ENCODE data around the gene CHRM2.
"Not testable (repeated sequence)": the region's sequence is repeated elsewhere in the genome, so short reads cannot be mapped to it uniquely, and the experiment has no call there.

The CHRM2 gene

GRCh38 chr7:136868496-136869000 is at the start of gene CHRM2:
Gene CHRM2, plus strand, starts transcription at chr7:136868652. Its CDS starts 146,214 bp downstream, at chr7:137014866.
- peak; percentile 69 for DNase-seq (ENCODE audit: low spot score)

- DNase-seq (ENCODE audit: low spot score), result not testable (repeated sequence)
These were observed 37.1 kb upstream of the CHRM2 start for GRCh38 chr7:136831398-136831797.

- DNase-seq (ENCODE audit: low spot score), result no peak
These were observed 22.5 kb upstream of the CHRM2 start for GRCh38 chr7:136845899-136846465.

DNA sequence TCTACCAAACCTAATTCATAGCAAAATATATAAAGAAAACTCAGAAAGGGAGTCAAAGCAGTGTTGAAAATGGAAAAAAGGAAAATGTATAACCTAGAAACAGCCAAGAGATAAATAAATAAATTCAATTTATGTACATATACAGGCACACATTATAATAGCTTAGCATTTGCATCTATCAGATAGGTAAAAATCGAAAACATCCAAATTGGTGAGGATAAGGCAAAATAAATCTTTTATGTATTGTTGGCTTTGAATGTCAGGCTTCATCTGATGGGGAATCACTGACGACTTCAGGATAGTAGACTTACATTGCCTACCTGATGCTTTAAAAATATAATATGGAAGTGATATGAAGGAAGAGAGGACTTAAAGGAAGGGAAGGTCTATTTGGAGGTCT is 20.6 kb upstream of the CHRM2 start:
- no peak for DNase-seq (ENCODE audit: low spot score)

DNA sequence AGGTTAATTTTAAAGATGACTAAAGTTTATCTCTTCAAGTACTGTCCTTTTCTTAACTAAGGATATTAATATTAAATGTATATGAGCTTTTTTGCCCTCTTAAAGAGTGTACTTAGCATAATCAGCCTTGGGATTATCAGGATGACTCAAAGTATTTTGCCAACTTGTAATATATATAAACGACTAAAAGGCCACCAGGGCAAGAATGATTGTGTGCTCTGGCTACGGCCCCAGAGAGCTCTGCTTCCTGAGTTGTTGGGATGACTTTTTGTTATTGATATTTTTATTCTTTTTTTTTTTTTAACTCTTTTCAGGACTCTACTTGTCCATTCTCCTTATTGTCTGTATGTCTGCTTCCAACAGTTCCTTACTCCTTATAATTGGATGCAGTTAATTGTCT is 14.8 kb upstream of the CHRM2 start:
- DNase-seq (ENCODE audit: low spot score), result no peak

- DNase-seq (ENCODE audit: low spot score), result no peak
These were observed 10.9 kb upstream of the CHRM2 start for GRCh38 chr7:136857573-136857972.

DNA sequence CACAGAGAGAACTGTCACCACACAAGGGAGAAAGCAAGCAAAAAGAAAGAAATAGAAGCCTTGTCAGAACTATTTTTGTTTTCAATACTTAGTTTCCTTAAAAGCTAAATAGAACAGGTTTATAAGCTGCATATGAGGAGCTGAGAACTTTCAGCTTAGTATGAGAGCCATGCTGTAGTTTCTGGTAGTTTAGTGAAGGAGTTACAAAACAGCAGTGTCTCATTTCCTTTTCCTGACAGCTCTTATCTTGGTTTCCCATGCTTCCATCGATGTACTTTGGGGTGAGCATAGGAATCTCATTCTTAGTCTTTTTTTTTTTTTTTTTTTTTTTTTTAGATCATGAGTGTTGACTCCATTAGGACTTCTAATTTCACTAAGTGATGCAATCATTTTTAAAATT is 8.6 kb upstream of the CHRM2 start:
- DNase-seq (ENCODE audit: low spot score), result no peak

DNA sequence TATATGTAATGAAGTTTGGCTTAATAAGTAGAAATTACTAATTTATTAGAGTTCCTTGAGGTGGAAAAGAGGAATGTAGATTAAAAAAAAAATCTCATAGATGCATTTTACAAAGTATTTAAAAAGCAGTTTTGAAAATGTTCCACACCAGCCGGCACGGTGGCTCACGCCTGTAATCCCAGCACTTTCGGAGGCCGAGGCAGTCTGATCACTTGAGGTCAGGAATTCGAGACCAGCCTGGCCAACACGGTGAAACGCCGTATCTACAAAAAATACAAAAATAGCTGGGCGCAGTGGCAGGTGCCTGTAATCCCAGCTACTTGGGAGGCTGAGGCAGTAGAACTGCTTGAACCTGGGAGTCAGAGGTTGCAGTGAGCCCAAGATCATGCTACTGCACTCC is 3.2 kb upstream of the CHRM2 start:
- no peak for DNase-seq (ENCODE audit: low spot score)

- no peak for DNase-seq (ENCODE audit: low spot score)
These were observed 2.7 kb upstream of the CHRM2 start for GRCh38 chr7:136865777-136866176.

DNA sequence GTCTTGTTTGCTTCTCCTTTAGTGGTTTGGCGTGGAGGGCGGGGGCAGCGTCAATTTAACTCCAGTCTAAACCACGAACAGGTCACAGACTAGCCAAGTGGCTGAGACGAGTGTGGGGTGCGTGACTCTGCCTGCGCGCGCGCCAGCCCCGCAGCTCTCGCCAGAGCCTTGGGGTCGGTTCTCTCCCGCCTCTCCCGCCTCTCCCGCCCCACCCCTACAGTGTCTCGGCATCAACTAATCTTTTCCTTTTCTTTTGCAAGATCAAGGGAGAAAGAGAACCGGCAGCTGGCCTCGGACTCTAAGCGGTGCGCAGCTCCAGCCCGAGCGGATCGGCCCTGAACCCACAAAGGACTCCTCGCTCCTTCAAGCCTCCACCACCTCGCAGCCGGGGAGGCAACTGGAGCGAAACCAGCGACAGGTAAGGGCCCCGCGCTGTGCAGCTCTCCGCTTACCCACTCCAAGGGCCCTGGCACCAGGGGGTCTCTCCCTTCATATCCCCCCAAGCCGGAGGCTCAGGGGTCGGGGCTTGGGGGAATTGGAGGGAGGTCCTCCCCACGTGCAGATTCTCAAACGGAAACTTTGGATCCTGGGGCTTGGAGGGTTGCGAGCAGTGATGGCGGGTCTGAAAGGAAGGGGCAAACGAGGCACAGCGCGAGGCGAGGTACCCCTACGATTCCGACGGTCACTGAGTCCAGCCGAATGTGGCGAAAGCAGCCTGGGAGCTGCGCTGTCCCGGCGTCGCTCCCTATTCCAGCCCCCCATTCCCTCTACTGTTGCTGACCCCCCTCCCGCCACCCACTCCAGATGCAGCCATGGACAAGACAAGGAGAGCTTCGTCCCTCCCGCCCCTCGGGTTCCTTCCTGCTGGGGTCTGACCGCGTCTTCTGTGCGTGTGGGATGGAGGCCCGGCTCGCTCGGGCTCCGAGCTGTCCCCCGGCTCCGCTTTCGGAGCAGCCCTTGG is 829 bp downstream of the CHRM2 start:
- peak; percentile 63 for DNase-seq (ENCODE audit: low spot score)

DNA sequence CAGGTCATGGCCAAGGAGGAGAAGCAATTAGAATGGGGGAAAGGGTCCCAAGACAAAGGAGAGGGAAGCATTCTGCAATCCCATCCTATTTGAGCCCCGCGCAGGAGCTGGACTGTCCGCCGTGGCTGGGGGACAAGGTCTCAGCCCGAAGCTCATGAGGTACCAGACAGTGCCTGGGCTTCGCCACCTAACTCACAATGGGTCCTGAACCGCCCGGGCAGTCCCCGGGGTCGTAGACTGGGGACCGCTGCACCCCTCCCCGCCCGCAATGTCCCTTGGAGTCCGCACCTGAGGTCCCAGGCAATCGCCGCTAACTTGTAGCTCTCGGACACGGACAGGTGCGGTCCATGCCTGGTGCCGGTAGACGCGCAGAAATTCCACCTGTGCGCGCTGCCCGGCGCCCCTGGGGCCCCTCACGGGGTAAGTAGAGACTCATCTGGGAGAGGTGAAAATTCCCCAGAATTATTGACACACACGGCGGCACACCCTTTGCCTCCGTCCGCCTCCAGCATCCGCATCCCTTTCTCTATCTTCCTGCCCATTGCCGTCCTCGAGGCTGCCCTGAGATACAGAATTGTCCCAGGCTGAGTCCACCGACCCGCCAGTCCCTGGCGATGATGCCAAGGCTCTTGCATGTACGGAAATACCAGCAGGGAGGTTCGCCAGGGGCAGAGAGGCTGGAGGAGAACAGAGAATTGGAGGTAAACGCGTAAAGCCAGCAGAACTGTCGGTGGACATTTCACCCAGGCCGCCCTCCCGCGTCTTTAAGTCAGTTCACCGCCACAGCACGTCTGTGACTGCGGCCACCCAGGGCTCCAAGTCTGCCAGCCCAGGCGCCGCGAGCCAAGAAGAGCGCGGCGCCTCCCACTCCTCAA is 1.8 kb downstream of the CHRM2 start:
- no peak for DNase-seq (ENCODE audit: low spot score)

DNA sequence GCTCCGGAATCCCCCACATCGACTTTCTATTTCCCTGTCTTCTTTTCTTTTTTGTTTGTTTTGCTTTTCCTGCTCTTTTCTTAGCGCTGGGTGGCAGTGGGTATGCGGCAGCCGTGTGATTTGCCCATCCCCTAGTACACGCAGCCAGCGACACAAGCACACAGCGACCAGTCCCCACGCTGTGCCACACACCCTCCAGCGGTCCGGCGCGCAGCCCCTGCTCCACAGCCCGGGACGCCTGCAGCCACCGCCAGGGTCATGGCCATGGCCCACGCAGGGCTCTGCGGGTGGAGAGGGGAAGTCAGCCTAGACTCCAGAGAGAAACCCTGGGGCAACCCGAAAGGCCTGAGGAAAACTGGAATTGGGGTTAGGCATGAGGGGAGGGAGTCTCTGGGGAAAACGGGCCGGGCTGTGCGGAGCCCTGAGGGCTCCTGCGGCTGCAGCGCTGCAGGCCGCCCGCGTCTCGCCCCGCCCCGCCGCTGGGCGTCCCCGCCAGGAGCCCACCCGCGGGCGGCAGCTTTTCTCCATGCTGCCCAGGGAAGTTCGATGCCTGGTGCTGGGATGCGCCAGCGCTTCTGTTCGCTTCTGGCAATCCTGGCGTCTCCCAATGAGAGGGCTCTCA is 2.5 kb downstream of the CHRM2 start:
- DNase-seq (ENCODE audit: low spot score), result no peak

- no peak for DNase-seq (ENCODE audit: low spot score)
These were observed 6.1 kb downstream of the CHRM2 start for GRCh38 chr7:136874393-136875032.

GRCh38 chr7:136877509-136877908 is 9.1 kb downstream of the CHRM2 start:
- no peak for DNase-seq (ENCODE audit: low spot score)

DNA sequence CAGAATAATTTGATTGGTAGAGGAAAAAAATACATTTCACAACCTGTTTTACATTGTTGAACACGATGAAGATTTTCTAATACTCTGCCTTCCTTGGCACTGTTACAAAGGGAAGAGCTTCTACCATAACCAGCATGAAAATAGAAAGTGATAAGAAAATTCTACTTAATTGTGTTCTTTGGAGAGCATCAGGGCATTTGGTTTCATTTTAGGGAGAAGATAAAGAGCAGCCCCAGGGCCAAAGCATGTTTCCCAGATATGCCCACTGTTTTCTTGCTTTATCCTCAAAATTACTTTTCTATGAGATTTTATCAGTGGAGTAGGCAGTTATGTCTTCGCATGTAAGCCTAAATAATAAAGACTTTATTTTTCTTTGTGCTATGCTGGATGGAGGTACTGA is 9.5 kb downstream of the CHRM2 start:
- DNase-seq (ENCODE audit: low spot score), result no peak

GRCh38 chr7:136878878-136879277 is 10.4 kb downstream of the CHRM2 start:
- DNase-seq (ENCODE audit: low spot score), result no peak

GRCh38 chr7:136883046-136883445 is 14.6 kb downstream of the CHRM2 start:
- no peak for DNase-seq (ENCODE audit: low spot score)

GRCh38 chr7:136884492-136884891 is 16.0 kb downstream of the CHRM2 start:
- DNase-seq (ENCODE audit: low spot score), result no peak

DNA sequence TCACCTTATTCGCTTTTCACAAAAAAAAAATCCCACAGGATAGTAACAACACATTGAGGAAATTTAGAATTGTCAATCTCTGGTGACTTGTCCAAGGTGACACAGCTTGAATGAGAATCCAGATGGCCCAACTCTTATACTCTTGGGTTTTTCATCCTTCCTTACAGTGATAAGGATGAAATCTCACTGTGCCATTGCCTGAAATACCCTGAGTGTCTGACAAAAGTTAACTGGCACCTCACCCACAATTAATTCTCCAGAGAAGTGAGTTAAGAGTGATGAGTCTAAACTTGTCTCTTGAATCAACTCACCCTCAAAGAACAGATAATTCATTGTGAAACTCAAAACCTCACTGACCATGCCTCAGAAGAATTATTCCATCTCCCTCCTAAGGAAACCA is 18.9 kb downstream of the CHRM2 start:
- DNase-seq (ENCODE audit: low spot score), result no peak

DNA sequence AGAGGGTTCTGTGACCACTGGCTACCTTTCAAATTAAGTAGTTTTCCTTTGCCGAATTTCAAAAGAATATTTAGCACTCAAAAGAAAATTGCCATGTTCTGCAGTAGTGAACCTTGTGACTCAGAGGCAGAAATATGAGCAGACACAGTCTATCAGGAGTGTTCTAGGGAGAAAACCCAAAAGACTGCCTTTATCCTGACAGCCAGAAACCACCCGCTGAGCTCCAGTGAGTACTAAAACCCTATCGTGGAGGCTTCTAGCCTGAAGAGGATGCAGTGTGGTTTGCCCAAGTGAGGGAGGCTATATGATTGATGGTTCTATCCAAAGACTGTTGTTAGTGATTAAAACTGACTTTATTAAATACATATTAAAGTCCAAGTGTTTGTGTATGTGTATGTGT is 21.9 kb downstream of the CHRM2 start:
- no peak for DNase-seq (ENCODE audit: low spot score)

GRCh38 chr7:136891850-136892249 is 23.4 kb downstream of the CHRM2 start:
- DNase-seq (ENCODE audit: low spot score), result no peak
